ENCODE measurements around the gene FGF6.

GRCh38 chr12:4401117-4401516 is 44.5 kb downstream of the FGF6 start:
- TF ChIP-seq, protein P1, sequence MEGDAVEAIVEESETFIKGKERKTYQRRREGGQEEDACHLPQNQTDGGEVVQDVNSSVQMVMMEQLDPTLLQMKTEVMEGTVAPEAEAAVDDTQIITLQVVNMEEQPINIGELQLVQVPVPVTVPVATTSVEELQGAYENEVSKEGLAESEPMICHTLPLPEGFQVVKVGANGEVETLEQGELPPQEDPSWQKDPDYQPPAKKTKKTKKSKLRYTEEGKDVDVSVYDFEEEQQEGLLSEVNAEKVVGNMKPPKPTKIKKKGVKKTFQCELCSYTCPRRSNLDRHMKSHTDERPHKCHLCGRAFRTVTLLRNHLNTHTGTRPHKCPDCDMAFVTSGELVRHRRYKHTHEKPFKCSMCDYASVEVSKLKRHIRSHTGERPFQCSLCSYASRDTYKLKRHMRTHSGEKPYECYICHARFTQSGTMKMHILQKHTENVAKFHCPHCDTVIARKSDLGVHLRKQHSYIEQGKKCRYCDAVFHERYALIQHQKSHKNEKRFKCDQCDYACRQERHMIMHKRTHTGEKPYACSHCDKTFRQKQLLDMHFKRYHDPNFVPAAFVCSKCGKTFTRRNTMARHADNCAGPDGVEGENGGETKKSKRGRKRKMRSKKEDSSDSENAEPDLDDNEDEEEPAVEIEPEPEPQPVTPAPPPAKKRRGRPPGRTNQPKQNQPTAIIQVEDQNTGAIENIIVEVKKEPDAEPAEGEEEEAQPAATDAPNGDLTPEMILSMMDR (IDR thresholded peaks at IDR 0.05) = no peak
- TF ChIP-seq POLR2A (IDR thresholded peaks at IDR 0.05) = no peak

All from esophagus squamous epithelium (tissue), 4 donors.